Chondrocyte (in vitro differentiated cells): Measurements from ENCODE around the gene ZNF254. TPM values are rescaled to one million over a fixed set of nuclear protein-coding genes. Genes with fewer than 3 reads are reported as not detected.

Source experiments
- DNase-seq: peaks from one replicate; pipeline ENCODE4 v3.0.0; 2021; ENCODE audit warnings: mixed read lengths, low spot score
- H3K27ac Mint-ChIP-seq: one replicate; pipeline ENCODE4 v1.8.0; 2021; ENCODE audit warnings: mild to moderate bottlenecking, moderate library complexity, mixed read lengths; ENCODE audit not compliant: unreplicated experiment
- H3K27me3 Mint-ChIP-seq: 2 replicates; pipeline ENCODE4 v1.8.0; 2021; ENCODE audit warnings: low read depth, mixed read lengths
- H3K36me3 Mint-ChIP-seq: 2 replicates; pipeline ENCODE4 v1.8.0; 2021; ENCODE audit warnings: low read depth, mixed read lengths
- H3K4me1 Mint-ChIP-seq: 2 replicates; pipeline ENCODE4 v1.8.0; 2021; ENCODE audit warnings: low read depth, mild to moderate bottlenecking, mixed read lengths
- H3K4me3 Mint-ChIP-seq: one replicate; pipeline ENCODE4 v1.8.0; 2021; ENCODE audit warnings: mild to moderate bottlenecking, moderate library complexity, mixed read lengths; ENCODE audit not compliant: unreplicated experiment
- H3K9me3 Mint-ChIP-seq: 2 replicates; pipeline ENCODE4 v1.8.0; 2021; ENCODE audit warnings: low read depth, mixed read lengths
- CTCF ChIP-seq: fragments of 200-600 bp; sonication (generic); IDR thresholded peaks from 2 replicates; pipeline ENCODE4 v1.5.0; 2021; ENCODE audit warnings: antibody characterized with exemption, mild to moderate bottlenecking, moderate library complexity
- total RNA-seq: library from RNA; stranded (reverse); gene quantifications from 3 replicates; pipeline ENCODE4 v1.2.1, GENCODE V29; 2021

ZNF254 gene
- total RNA-seq, 1 donor from 2014 or later = 13.1 TPM

- no peak overlapping the region for H3K27ac Mint-ChIP-seq
- no peak for DNase-seq
- H3K9me3 Mint-ChIP-seq = peaks cover 25% of the 10 kb centered on the region
- TF ChIP-seq CTCF = no peak
- H3K4me1 Mint-ChIP-seq = no peaks in the 10 kb centered on the region
- H3K4me3 Mint-ChIP-seq = no peak overlapping the region
- peaks cover 11% of the 10 kb centered on the region for H3K36me3 Mint-ChIP-seq
- no peaks in the 10 kb centered on the region for H3K27me3 Mint-ChIP-seq
Observed at GRCh38 chr19:24173882-24174281, 86.9 kb downstream of the ZNF254 start.

GRCh38 chr19:24177686-24178085 lies 90.7 kb downstream of the ZNF254 start:
- Mint-ChIP-seq H3K4me3 (no peak overlapping the region), H3K27ac (no peak overlapping the region), H3K9me3 (peaks cover 50% of the 10 kb centered on the region), H3K27me3 (no peaks in the 10 kb centered on the region), H3K4me1 (no peaks in the 10 kb centered on the region), H3K36me3 (peaks cover 10% of the 10 kb centered on the region)
- no peak for DNase-seq
- no peak for TF ChIP-seq CTCF

- no peaks in the 10 kb centered on the region for H3K27me3 Mint-ChIP-seq
- H3K36me3 Mint-ChIP-seq = peaks cover 10% of the 10 kb centered on the region
- H3K4me3 Mint-ChIP-seq = no peak overlapping the region
- peaks cover 50% of the 10 kb centered on the region for H3K9me3 Mint-ChIP-seq
- DNase-seq = peak; percentile 72
- no peaks in the 10 kb centered on the region for H3K4me1 Mint-ChIP-seq
- H3K27ac Mint-ChIP-seq = no peak overlapping the region
- no peak for TF ChIP-seq CTCF
Observed at GRCh38 chr19:24178207-24178606, 91.2 kb downstream of the ZNF254 start.

Other genes with a start within 250 kb of the ZNF254 start
- gene ZNF726, start 172.3 kb upstream of the ZNF254 start, total RNA-seq = 0.41 to 2.4 TPM (median 0.67 TPM) in 3 replicates